SK-MEL-5 (cell line): ENCODE results near the gene TMEM150A. TPM values are rescaled to one million over a fixed set of nuclear protein-coding genes. Genes with fewer than 3 reads are reported as not detected.
A peak's percentile ranks its signal among the peaks of the same experiment; 100 is the strongest.
"Not testable (repeated sequence)": the region's sequence is repeated elsewhere in the genome, so short reads cannot be mapped to it uniquely, and the experiment has no call there.

Source experiments
- DNase-seq: peaks from one replicate; pipeline ENCODE4 v3.0.0-alpha.2; 2016; ENCODE audit warnings: low read depth, low spot score
- in situ Hi-C: cut with HindIII; loops from 2 replicates; pipeline ENCODE4 v1.10.0; 2016; ENCODE audit warnings: low sequenced_read_pairs, high pct_unique_total_duplicates, low pct_unique_long_range_greater_than_20kb
- total RNA-seq: library from RNA; depleted of rRNA; stranded (reverse); fragments of >200 nt; shearing (Covaris generic); gene quantifications from 2 replicates; pipeline ENCODE4 v1.2.3, GENCODE V29; 2014

TMEM150A gene
- total RNA-seq, 1 experiment from 2014 or later = 22.3 TPM

GRCh38 chr2:85584354-85584856 lies 18.1 kb downstream of the TMEM150A start, which contains the start of gene VAMP5:
VAMP5 (plus strand) TSS chr2:85584431; CDS start chr2:85584491, 60 bp downstream.
- no peak for DNase-seq
- in situ Hi-C loops = no loop called here

GRCh38 chr2:85583667-85584353 lies 18.7 kb downstream of the TMEM150A start:
- in situ Hi-C loops = no loop called here
- DNase-seq = no peak

- in situ Hi-C loops = no loop called here
- peak; percentile 32 for DNase-seq
Measured at GRCh38 chr2:85582492-85582891, 20.0 kb downstream of the TMEM150A start.

GRCh38 chr2:85580206-85580605 lies 22.3 kb downstream of the TMEM150A start:
- in situ Hi-C loops = no loop called here
- DNase-seq = no peak

GRCh38 chr2:85579266-85579935 lies 23.1 kb downstream of the TMEM150A start:
- in situ Hi-C loops = no loop called here
- DNase-seq = no peak

- in situ Hi-C loops = no loop called here
- DNase-seq = no peak
Measured at GRCh38 chr2:85578243-85579180, 24.0 kb downstream of the TMEM150A start.

- DNase-seq = peak; percentile 56
- in situ Hi-C loops = no loop called here
Measured at GRCh38 chr2:85577386-85578242, 24.9 kb downstream of the TMEM150A start, which contains the start of gene VAMP8. VAMP8 (plus strand) TSS chr2:85577586; CDS start chr2:85577647, 61 bp downstream.

- in situ Hi-C loops = no loop called here
- no peak for DNase-seq
Measured at GRCh38 chr2:85577063-85577385, 25.5 kb downstream of the TMEM150A start.

GRCh38 chr2:85575739-85576138 lies 26.8 kb downstream of the TMEM150A start:
- in situ Hi-C loops = no loop called here
- no peak for DNase-seq

- in situ Hi-C loops = no loop called here
- no peak for DNase-seq
Measured at GRCh38 chr2:85566265-85566664, 36.2 kb downstream of the TMEM150A start.

GRCh38 chr2:85564144-85564563 lies 38.3 kb downstream of the TMEM150A start:
- in situ Hi-C loops = no loop called here

GRCh38 chr2:85561280-85562212 lies 41.0 kb downstream of the TMEM150A start, which contains the start of gene GGCX:
GGCX (minus strand) TSS chr2:85561493; CDS start chr2:85561428, 65 bp downstream.
- DNase-seq = peak; percentile 95
- in situ Hi-C loops = no loop called here

More at GRCh38 chr2:85564144-85564563, 38.3 kb downstream of the TMEM150A start:
- DNase-seq = no peak

- no peak for DNase-seq
- in situ Hi-C loops = no loop called here
Measured at GRCh38 chr2:85560812-85561279, 41.7 kb downstream of the TMEM150A start.

- in situ Hi-C loops, DNase-seq: not testable (repeated sequence)
Measured at GRCh38 chr2:85560403-85560726, 42.1 kb downstream of the TMEM150A start.

GRCh38 chr2:85558160-85558559 lies 44.3 kb downstream of the TMEM150A start:
- in situ Hi-C loops = no loop called here
- DNase-seq = no peak

- no peak for DNase-seq
- in situ Hi-C loops = no loop called here
Measured at GRCh38 chr2:85557130-85557529, 45.4 kb downstream of the TMEM150A start.
